GM12878 (cell line): ENCODE data around the gene IFT122.

Source experiments
- CTCF ChIP-seq, 3 experiments: IDR thresholded peaks in 2 of 3; conservative IDR thresholded peaks in 1 of 3; 2 replicates each; pipeline ENCODE4 v1.5.1; 2011; ENCODE audit warnings: low read depth in 3 of 3, low read length in 3 of 3, mild to moderate bottlenecking in 3 of 3, control low read depth in 2 of 3, moderate library complexity in 2 of 3, inconsistent platforms in 1 of 3, mixed read lengths in 1 of 3; ENCODE audit not compliant: control insufficient read depth in 2 of 3, insufficient read depth in 1 of 3; ENCODE audit errors: extremely low read depth in 1 of 3
- IRF3 ChIP-seq: fragments of 450-650 bp; IDR thresholded peaks from 2 replicates; pipeline ENCODE4 v1.6.1; 2014; ENCODE audit warnings: mild to moderate bottlenecking
- PKNOX1 ChIP-seq: fragments of 450-650 bp; IDR thresholded peaks from 2 replicates; pipeline ENCODE4 v1.6.1; 2016; ENCODE audit warnings: mild to moderate bottlenecking
- POLR2A ChIP-seq: IDR thresholded peaks from 2 replicates; pipeline ENCODE4 v1.6.1; 2011; ENCODE audit warnings: low read depth, mild to moderate bottlenecking, low read length
- RAD21 ChIP-seq: IDR thresholded peaks from 2 replicates; pipeline ENCODE4 v1.6.1; 2011; ENCODE audit warnings: mild to moderate bottlenecking, low read depth, low read length, moderate library complexity; ENCODE audit not compliant: insufficient read depth
- RELA ChIP-seq: fragments of 450-650 bp; IDR thresholded peaks from 2 replicates; pipeline ENCODE4 v1.8.0; 2014; ENCODE audit warnings: borderline replicate concordance; ENCODE audit not compliant: partially characterized antibody
- REST ChIP-seq: IDR thresholded peaks from 2 replicates; pipeline ENCODE4 v1.6.1; 2012; ENCODE audit warnings: mild to moderate bottlenecking, low read depth, low read length
- RFX5 ChIP-seq: IDR thresholded peaks from 2 replicates; pipeline ENCODE4 v1.6.1; 2011; ENCODE audit warnings: low read depth, low read length, improper control_type of control experiment
- TAF1 ChIP-seq: IDR thresholded peaks from 2 replicates; pipeline ENCODE4 v1.6.1; 2011; ENCODE audit warnings: mild to moderate bottlenecking, low read depth, low read length, borderline replicate concordance

- TF ChIP-seq RAD21 (no peak), PKNOX1 (no peak), CTCF (IDR thresholded peaks at IDR 0.05 in 2 of 3, conservative IDR thresholded peaks at IDR 0.05 in 1 of 3; ENCODE audit: control insufficient read depth in 2 of 3, extremely low read depth in 1 of 3, insufficient read depth in 1 of 3, low read depth in 3 of 3, low read length in 3 of 3) (no peak), RFX5 (no peak), TAF1 (no peak), REST (no peak), IRF3 (no peak), POLR2A (no peak), RELA (no peak)
These were observed 6.5 kb upstream of the IFT122 start for GRCh38 chr3:129433565-129433964.
